Esophagus muscularis mucosa (tissue), 4 donors: ENCODE data around the gene LDB3. TPM values are rescaled to one million over a fixed set of nuclear protein-coding genes. Genes with fewer than 3 reads are reported as not detected.

Source experiments
- DNase-seq: peaks from one replicate; pipeline ENCODE4 v3.0.0-alpha.2; 2017; ENCODE audit errors: extremely low spot score
- H3K27ac ChIP-seq, 4 donors: fragments of 200-600 bp; sonication (generic); replicated peaks in 1 of 4; 1 replicate in 3 of 4; 2 replicates in 1 of 4; pipeline ENCODE4 v1.5.1; 2016 to 2019; ENCODE audit warnings: mild to moderate bottlenecking in 1 of 4
- H3K27me3 ChIP-seq, 4 donors: fragments of 200-600 bp; sonication (generic); one replicate each; pipeline versions ENCODE4 v1.5.1 to v1.6.0; 2016 to 2019
- H3K36me3 ChIP-seq, 4 donors: fragments of 200-600 bp; sonication (generic); one replicate each; pipeline ENCODE4 v1.5.1; 2016 to 2019
- H3K4me1 ChIP-seq, 4 donors: fragments of 200-600 bp; sonication (generic); one replicate each; pipeline ENCODE4 v1.5.1; 2016 to 2019
- H3K4me3 ChIP-seq, 4 donors: fragments of 200-600 bp; sonication (generic); 1 replicate in 2 of 4; 2 replicates in 2 of 4; pipeline ENCODE4 v1.5.1; 2016 to 2019; ENCODE audit warnings: mild to moderate bottlenecking in 4 of 4, moderate library complexity in 1 of 4
- H3K9me3 ChIP-seq, 4 donors: fragments of 200-600 bp; sonication (generic); 1 replicate in 3 of 4; 2 replicates in 1 of 4; pipeline ENCODE4 v1.5.1; 2016 to 2019
- EP300 ChIP-seq: sonication (generic); formaldehyde crosslinking; IDR thresholded peaks from one replicate; pipeline ENCODE4 v1.6.1; 2017; ENCODE audit warnings: antibody characterized with exemption
- POLR2A ChIP-seq: fragments of 450-650 bp; IDR thresholded peaks from one replicate; pipeline ENCODE4 v1.6.1; 2017; ENCODE audit warnings: antibody characterized with exemption, moderate library complexity, mild to moderate bottlenecking, low read depth
- POLR2AphosphoS5 ChIP-seq, 2 donors: sonication (generic); formaldehyde crosslinking; IDR thresholded peaks; one replicate each; pipeline ENCODE4 v1.6.1; 2017; ENCODE audit warnings: antibody characterized with exemption in 2 of 2
- WGBS: methylation state at CpG from one replicate; pipeline ENCODE4 v1.1.5; 2018; 5-methylcytosine and 5-hydroxymethylcytosine counted together
- intact Hi-C: fragments of 100-400 bp; cut with DNase I; formaldehyde crosslinking; loops from one replicate; pipeline ENCODE4 v1.15.1; 2023
- total RNA-seq, 4 donors: library from RNA; depleted of rRNA; stranded (reverse); fragments of >200 nt; gene quantifications; one replicate each; pipeline versions ENCODE4 v1.1.0 to v1.2.1, GENCODE V29; 2016
- TF ChIP-seq, protein P1 (sequence below), 3 experiments: fragments of 200-600 bp in 2 of 3; fragments of 450-650 bp in 1 of 3; sonication (generic) in 2 of 3; IDR thresholded peaks; one replicate each; pipeline ENCODE4 v1.5.1; 2017 to 2019; ENCODE audit warnings: antibody characterized with exemption in 3 of 3, mild to moderate bottlenecking in 2 of 3, moderate library complexity in 1 of 3

The LDB3 gene
- total RNA-seq, 4 donors from 2014 or later: 12.6 to 42.3 (median 21.6) TPM

DNA sequence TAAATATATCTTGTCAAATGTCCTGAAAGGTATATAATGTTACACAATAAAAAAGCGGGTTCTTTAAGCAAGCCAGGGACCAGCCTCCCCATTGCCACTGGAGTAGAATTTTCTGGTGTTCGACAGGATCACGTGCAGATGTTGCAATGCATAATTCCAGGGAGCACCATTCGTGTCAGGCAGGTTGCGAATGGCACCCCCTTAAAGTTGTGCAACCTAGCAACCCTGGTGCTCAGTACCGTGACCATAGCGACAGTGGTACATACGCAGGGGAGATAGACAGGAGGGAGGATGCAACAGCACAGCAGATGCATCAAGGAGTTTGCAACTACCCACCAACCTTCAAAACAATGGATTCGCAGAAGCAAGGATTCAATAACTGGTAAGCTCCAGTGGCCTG is 81.5 kb downstream of the LDB3 start:
- no peaks in the 10 kb centered on the region for H3K9me3 ChIP-seq
- intact Hi-C loops: no loop called here
- 90% methylated on average over 9 of the region's 9 CpGs for WGBS
- H3K27ac ChIP-seq: peak overlapping the region in 1 of 4 donors; percentile 14
- TF ChIP-seq EP300: no peak
- TF ChIP-seq, protein P1, sequence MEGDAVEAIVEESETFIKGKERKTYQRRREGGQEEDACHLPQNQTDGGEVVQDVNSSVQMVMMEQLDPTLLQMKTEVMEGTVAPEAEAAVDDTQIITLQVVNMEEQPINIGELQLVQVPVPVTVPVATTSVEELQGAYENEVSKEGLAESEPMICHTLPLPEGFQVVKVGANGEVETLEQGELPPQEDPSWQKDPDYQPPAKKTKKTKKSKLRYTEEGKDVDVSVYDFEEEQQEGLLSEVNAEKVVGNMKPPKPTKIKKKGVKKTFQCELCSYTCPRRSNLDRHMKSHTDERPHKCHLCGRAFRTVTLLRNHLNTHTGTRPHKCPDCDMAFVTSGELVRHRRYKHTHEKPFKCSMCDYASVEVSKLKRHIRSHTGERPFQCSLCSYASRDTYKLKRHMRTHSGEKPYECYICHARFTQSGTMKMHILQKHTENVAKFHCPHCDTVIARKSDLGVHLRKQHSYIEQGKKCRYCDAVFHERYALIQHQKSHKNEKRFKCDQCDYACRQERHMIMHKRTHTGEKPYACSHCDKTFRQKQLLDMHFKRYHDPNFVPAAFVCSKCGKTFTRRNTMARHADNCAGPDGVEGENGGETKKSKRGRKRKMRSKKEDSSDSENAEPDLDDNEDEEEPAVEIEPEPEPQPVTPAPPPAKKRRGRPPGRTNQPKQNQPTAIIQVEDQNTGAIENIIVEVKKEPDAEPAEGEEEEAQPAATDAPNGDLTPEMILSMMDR (IDR thresholded peaks at IDR 0.05): no peak
- no peak for TF ChIP-seq POLR2A
- TF ChIP-seq POLR2AphosphoS5 (IDR thresholded peaks at IDR 0.05): no peak
- DNase-seq: no peak
- peaks cover 9 to 53% (median 50%) of the 10 kb centered on the region in 4 donors for H3K4me1 ChIP-seq
- no peaks in the 10 kb centered on the region for H3K36me3 ChIP-seq
- H3K4me3 ChIP-seq: no peak overlapping the region
- no peaks in the 10 kb centered on the region for H3K27me3 ChIP-seq

DNA sequence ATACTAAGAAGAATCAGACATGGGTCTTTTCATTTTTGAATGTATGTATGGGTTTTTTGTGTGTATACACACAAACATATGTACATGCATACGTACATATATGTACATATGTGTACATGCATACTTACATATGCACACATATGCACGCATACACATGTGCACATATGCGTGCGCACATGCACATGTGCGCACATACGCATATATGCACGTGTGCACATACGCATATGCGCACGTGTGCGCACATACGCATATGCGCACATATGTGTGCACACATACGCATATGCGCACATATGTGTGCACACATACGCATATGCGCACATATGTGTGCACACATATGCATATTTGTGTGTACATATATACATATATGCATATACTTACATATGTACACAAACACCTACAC is 83.2 kb downstream of the LDB3 start:
- Histone ChIP-seq H3K9me3 (no peaks in the 10 kb centered on the region), H3K36me3 (no peaks in the 10 kb centered on the region), H3K27ac (no peak overlapping the region), H3K4me3 (no peak overlapping the region), H3K4me1 (peaks cover 14 to 65% (median 51%) of the 10 kb centered on the region in 4 donors), H3K27me3 (no peaks in the 10 kb centered on the region)
- peak in 1 of 2 donors; percentile 50 for TF ChIP-seq POLR2AphosphoS5 (IDR thresholded peaks at IDR 0.05)
- TF ChIP-seq, protein P1 (IDR thresholded peaks at IDR 0.05): no peak
- intact Hi-C loops: no loop called here
- 83% methylated on average over 17 of the region's 17 CpGs for WGBS
- no peak for DNase-seq

DNA sequence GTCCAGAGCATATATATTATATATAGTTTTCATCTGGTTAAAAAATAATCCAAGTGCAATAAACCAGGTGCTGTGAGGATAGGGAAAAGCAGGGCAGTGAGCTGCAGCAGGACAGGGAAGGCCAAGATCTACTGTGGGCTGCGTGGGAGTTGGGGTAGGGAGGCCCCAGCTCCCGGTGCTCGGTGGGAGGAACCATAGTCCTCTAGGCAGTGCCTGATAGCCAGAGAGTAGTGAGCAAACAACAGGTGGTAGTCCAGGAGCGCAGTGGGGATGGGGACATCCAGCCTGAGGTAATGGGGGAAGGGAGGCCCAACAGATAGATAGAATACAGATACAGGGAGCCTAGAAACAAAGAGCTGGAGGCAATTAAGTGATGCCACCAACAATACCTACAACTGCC is 84.0 kb downstream of the LDB3 start:
- Histone ChIP-seq H3K9me3 (no peaks in the 10 kb centered on the region), H3K27me3 (no peaks in the 10 kb centered on the region), H3K4me1 (peaks cover 14 to 57% (median 47%) of the 10 kb centered on the region in 4 donors), H3K27ac (peak overlapping the region; percentile 4 to 100 (median 98)), H3K36me3 (no peaks in the 10 kb centered on the region), H3K4me3 (no peak overlapping the region)
- WGBS: 84% methylated on average over 4 of the region's 4 CpGs
- intact Hi-C loops: no loop called here
- DNase-seq: no peak
- TF ChIP-seq POLR2AphosphoS5 (IDR thresholded peaks at IDR 0.05): no peak
- TF ChIP-seq EP300: no peak
- TF ChIP-seq POLR2A: no peak
- TF ChIP-seq, protein P1 (IDR thresholded peaks at IDR 0.05): no peak

DNA sequence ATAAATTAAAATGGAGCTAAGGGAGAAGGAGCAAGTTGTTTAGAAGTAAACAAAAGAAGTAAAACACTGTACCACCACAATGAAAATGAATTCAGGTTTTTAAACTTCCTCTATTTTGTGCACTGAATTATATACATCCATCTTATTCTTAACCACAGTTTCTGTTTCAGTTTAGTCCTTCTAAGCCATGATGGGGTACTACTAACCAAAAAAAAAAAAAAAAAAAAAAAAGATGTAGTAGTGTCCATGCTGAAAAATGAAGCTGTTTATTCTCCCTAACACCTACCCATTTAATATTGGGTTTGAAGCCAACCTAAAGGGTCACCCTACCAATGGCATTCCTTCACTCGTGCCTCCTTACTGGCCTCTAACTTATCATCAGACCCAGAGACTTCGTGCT is 84.7 kb downstream of the LDB3 start:
- intact Hi-C loops: no loop called here
- H3K27ac ChIP-seq: peak overlapping the region; percentile 49 to 100 (median 98)
- no peak overlapping the region for H3K4me3 ChIP-seq
- H3K4me1 ChIP-seq: peaks cover 10 to 50% (median 40%) of the 10 kb centered on the region in 4 donors
- WGBS: 83% methylated on average over 2 of the region's 2 CpGs
- no peaks in the 10 kb centered on the region for H3K27me3 ChIP-seq
- no peaks in the 10 kb centered on the region for H3K9me3 ChIP-seq
- no peaks in the 10 kb centered on the region for H3K36me3 ChIP-seq
- TF ChIP-seq EP300 (no peak), POLR2AphosphoS5 (IDR thresholded peaks at IDR 0.05) (no peak), POLR2A (no peak)
- TF ChIP-seq, protein P1 (IDR thresholded peaks at IDR 0.05): no peak
- no peak for DNase-seq
